Measurements from ENCODE around the gene GCC2. TPM values are rescaled to one million over a fixed set of nuclear protein-coding genes. Genes with fewer than 3 reads are reported as not detected.

GCC2 gene
- polyA plus RNA-seq (2013, experiment 1 of 2): 31.4 TPM
- 32.8 TPM for polyA plus RNA-seq (2013, experiment 2 of 2)

DNA sequence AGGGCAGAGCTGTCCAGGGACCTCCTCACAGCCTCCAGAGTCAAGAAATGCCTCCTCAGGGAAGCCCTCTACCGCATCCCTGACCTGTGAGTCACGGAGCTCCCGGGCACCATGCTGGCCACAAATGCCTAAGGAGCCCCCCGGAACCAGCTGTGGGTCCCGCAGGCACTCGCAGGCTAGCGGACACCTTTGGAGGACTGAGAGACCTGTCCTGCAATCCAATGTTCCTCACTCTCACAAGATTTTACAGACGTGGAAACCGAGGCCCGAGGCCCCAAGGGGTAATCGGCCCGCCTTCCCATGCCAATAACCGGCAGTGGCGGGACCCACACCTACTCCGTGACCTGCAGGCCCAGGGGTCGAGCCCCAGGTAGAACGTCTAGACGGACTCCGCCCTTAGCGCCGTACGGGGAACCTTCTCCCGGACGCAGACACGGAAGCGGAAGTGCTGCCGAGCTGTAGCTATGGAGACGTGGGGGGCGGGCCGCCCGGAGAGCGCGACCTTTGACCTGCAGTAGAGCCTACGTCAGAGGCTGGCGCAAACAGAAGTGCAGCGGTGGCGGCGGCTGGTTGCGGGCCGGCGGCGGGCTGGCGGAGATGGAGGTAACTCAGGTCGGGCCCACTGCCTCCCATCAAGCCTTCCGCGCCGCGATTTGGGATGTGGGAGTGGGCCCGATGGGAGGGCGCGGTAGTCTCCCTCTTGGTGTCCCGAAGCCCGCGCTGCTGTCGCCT, at the start of gene GCC2:
Gene GCC2 (plus strand): TSS at position 529 of the 732 bp plus-strand sequence. CDS start 69 bp downstream, at position 598.
- H4K91ac ChIP-seq (ENCODE audit: low read length): peak within 1 kb of the TSS; percentile 81
- peak within 1 kb of the TSS; percentile 74 to 95 for H3K18ac ChIP-seq (ENCODE audit: low read depth in 1 of 2, low read length in 2 of 2)
- H2BK12ac ChIP-seq (ENCODE audit: low read length in 2 of 2): peak within 1 kb of the TSS; percentile 45 to 52
- H2BK120ac ChIP-seq (ENCODE audit: low read depth, low read length): peak within 1 kb of the TSS; percentile 80
- DNase-seq: peak; percentile 95
- H3K9ac ChIP-seq (ENCODE audit: low read length): peak within 1 kb of the TSS; percentile 100
- H3K4me3 ChIP-seq (ENCODE audit: insufficient read depth in 1 of 2, low read depth in 1 of 2, low read length in 2 of 2): peak within 1 kb of the TSS; percentile 70 to 100
- peak within 1 kb of the TSS; percentile 86 for H2BK5ac ChIP-seq (ENCODE audit: low read depth, low read length, poor library complexity, severe bottlenecking)
- peak within 1 kb of the TSS; percentile 44 for H2BK15ac ChIP-seq (ENCODE audit: low read depth, poor library complexity, severe bottlenecking)
- peak within 1 kb of the TSS in 1 of 2 experiments; percentile 46 for H3K23ac ChIP-seq (ENCODE audit: low read length in 2 of 2)
- peak within 1 kb of the TSS; percentile 72 for H2AFZ ChIP-seq (ENCODE audit: low read depth, low read length)
- peak within 1 kb of the TSS; percentile 86 for H3K27ac ChIP-seq (ENCODE audit: low read length, poor library complexity, severe bottlenecking)
- under 1% methylated on average over 46 of the region's 55 CpGs for WGBS
- H3K9me3 ChIP-seq (ENCODE audit: control insufficient read depth, low read length): no peaks in the 10 kb centered on the region
- H3K36me3 ChIP-seq (ENCODE audit: control insufficient read depth in 1 of 2, insufficient read depth in 2 of 2, low read depth in 1 of 2, low read length in 2 of 2): peaks cover 7 to 30% of the 10 kb centered on the region in 2 experiments
- H3K4ac ChIP-seq (ENCODE audit: low read depth in 1 of 2, low read length in 2 of 2): peak within 1 kb of the TSS; percentile 29 to 97
- peak within 1 kb of the TSS; percentile 64 for H3K4me2 ChIP-seq (ENCODE audit: low read length, poor library complexity, severe bottlenecking)
- H3K14ac ChIP-seq (ENCODE audit: low read length in 2 of 2): peak within 1 kb of the TSS in 1 of 2 experiments; percentile 78
- peaks cover 9% of the 10 kb centered on the region for H3K4me1 ChIP-seq (ENCODE audit: control insufficient read depth, insufficient read depth, low read depth, low read length)
- peak within 1 kb of the TSS; percentile 86 for H4K8ac ChIP-seq (ENCODE audit: low read length)
- H3K79me1 ChIP-seq (replicated peaks; ENCODE audit: low read length, poor library complexity, severe bottlenecking): peaks cover 2% of the 10 kb centered on the region
- peak within 1 kb of the TSS; percentile 67 for H2AK5ac ChIP-seq (ENCODE audit: low read length, severe bottlenecking)
- H3K27me3 ChIP-seq (ENCODE audit: control insufficient read depth in 1 of 2, insufficient read depth in 1 of 2, low read length in 2 of 2): no peaks in the 10 kb centered on the region

DNA sequence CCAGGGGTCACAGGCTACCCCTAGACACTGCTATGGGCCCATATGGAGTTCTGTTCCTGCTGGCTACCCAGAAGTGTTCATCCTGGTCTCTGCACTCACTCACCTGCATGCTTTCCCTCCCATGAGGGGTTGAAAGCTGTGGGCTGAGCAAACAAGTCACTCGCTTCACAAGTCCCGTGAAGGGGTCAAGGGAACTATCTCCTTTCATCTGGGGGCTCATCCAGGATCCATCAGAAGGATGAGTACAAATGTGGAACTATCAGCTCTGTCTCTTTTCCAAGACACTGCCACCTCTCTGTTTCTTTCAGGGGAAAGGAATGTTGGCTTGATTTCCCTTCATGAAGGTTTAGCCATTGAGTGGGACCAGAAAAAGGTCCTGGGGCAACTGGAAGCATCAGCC, 49.5 kb upstream of the GCC2 start:
- Histone ChIP-seq H3K27me3 (ENCODE audit: control insufficient read depth in 1 of 2, insufficient read depth in 1 of 2, low read length in 2 of 2) (peaks cover 0 to 18% of the 10 kb centered on the region in 2 experiments), H3K4ac (ENCODE audit: low read depth in 1 of 2, low read length in 2 of 2) (no peak overlapping the region), H3K9ac (ENCODE audit: low read length) (no peak overlapping the region), H2AK5ac (ENCODE audit: low read length, severe bottlenecking) (peak overlapping the region; percentile 64), H2BK15ac (ENCODE audit: low read depth, poor library complexity, severe bottlenecking) (no peak overlapping the region), H3K9me3 (ENCODE audit: control insufficient read depth, low read length) (peaks cover 29% of the 10 kb centered on the region), H4K8ac (ENCODE audit: low read length) (no peak overlapping the region), H3K4me1 (ENCODE audit: control insufficient read depth, insufficient read depth, low read depth, low read length) (no peaks in the 10 kb centered on the region), H3K4me3 (ENCODE audit: insufficient read depth in 1 of 2, low read depth in 1 of 2, low read length in 2 of 2) (no peak overlapping the region), H3K18ac (ENCODE audit: low read depth in 1 of 2, low read length in 2 of 2) (no peak overlapping the region), H2BK120ac (ENCODE audit: low read depth, low read length) (no peak overlapping the region), H3K79me1 (replicated peaks; ENCODE audit: low read length, poor library complexity, severe bottlenecking) (peaks cover 3% of the 10 kb centered on the region), H3K36me3 (ENCODE audit: control insufficient read depth in 1 of 2, insufficient read depth in 2 of 2, low read depth in 1 of 2, low read length in 2 of 2) (peaks cover 0 to 11% of the 10 kb centered on the region in 2 experiments), H3K14ac (ENCODE audit: low read length in 2 of 2) (no peak overlapping the region), H3K4me2 (ENCODE audit: low read length, poor library complexity, severe bottlenecking) (no peak overlapping the region), H2AFZ (ENCODE audit: low read depth, low read length) (no peak overlapping the region), H2BK5ac (ENCODE audit: low read depth, low read length, poor library complexity, severe bottlenecking) (no peak overlapping the region), H3K27ac (ENCODE audit: low read length, poor library complexity, severe bottlenecking) (no peak overlapping the region), H2BK12ac (ENCODE audit: low read length in 2 of 2) (no peak overlapping the region), H3K23ac (ENCODE audit: low read length in 2 of 2) (no peak overlapping the region), H4K91ac (ENCODE audit: low read length) (no peak overlapping the region)
- DNase-seq: peak; percentile 36
- WGBS: 96% methylated on average over 2 of the region's 2 CpGs

GRCh38 chr2:108401800-108402199, 47.2 kb upstream of the GCC2 start:
- no peak overlapping the region for H2AFZ ChIP-seq (ENCODE audit: low read depth, low read length)
- WGBS: 71% methylated on average over 1 of the region's 3 CpGs

GRCh38 chr2:108403494-108403893, 45.5 kb upstream of the GCC2 start:
- no peak overlapping the region for H2AK5ac ChIP-seq (ENCODE audit: low read length, severe bottlenecking)
- H3K23ac ChIP-seq (ENCODE audit: low read length in 2 of 2): no peak overlapping the region
- no peak overlapping the region for H2BK15ac ChIP-seq (ENCODE audit: low read depth, poor library complexity, severe bottlenecking)
- H3K27ac ChIP-seq (ENCODE audit: low read length, poor library complexity, severe bottlenecking): peak overlapping the region; percentile 95
- H4K8ac ChIP-seq (ENCODE audit: low read length): no peak overlapping the region
- no peak overlapping the region for H3K4me2 ChIP-seq (ENCODE audit: low read length, poor library complexity, severe bottlenecking)
- H2BK12ac ChIP-seq (ENCODE audit: low read length in 2 of 2): no peak overlapping the region
- H3K4me3 ChIP-seq (ENCODE audit: insufficient read depth in 1 of 2, low read depth in 1 of 2, low read length in 2 of 2): no peak overlapping the region
- peaks cover 3% of the 10 kb centered on the region for H3K79me1 ChIP-seq (replicated peaks; ENCODE audit: low read length, poor library complexity, severe bottlenecking)
- peaks cover 1% of the 10 kb centered on the region for H3K4me1 ChIP-seq (ENCODE audit: control insufficient read depth, insufficient read depth, low read depth, low read length)
- WGBS: 2% methylated on average over 7 of the region's 7 CpGs
- H3K14ac ChIP-seq (ENCODE audit: low read length in 2 of 2): no peak overlapping the region
- H3K18ac ChIP-seq (ENCODE audit: low read depth in 1 of 2, low read length in 2 of 2): no peak overlapping the region
- peaks cover 39% of the 10 kb centered on the region for H3K9me3 ChIP-seq (ENCODE audit: control insufficient read depth, low read length)
- no peak overlapping the region for H3K9ac ChIP-seq (ENCODE audit: low read length)
- H3K36me3 ChIP-seq (ENCODE audit: control insufficient read depth in 1 of 2, insufficient read depth in 2 of 2, low read depth in 1 of 2, low read length in 2 of 2): peaks cover 0 to 11% of the 10 kb centered on the region in 2 experiments
- H3K4ac ChIP-seq (ENCODE audit: low read depth in 1 of 2, low read length in 2 of 2): no peak overlapping the region
- H2AFZ ChIP-seq (ENCODE audit: low read depth, low read length): no peak overlapping the region
- peak; percentile 96 for DNase-seq
- H2BK120ac ChIP-seq (ENCODE audit: low read depth, low read length): no peak overlapping the region
- H2BK5ac ChIP-seq (ENCODE audit: low read depth, low read length, poor library complexity, severe bottlenecking): no peak overlapping the region
- peaks cover 0 to 18% of the 10 kb centered on the region in 2 experiments for H3K27me3 ChIP-seq (ENCODE audit: control insufficient read depth in 1 of 2, insufficient read depth in 1 of 2, low read length in 2 of 2)
- no peak overlapping the region for H4K91ac ChIP-seq (ENCODE audit: low read length)

More at GRCh38 chr2:108401800-108402199, 47.2 kb upstream of the GCC2 start:
- peaks cover 1% of the 10 kb centered on the region for H3K4me1 ChIP-seq (ENCODE audit: control insufficient read depth, insufficient read depth, low read depth, low read length)
- H3K9me3 ChIP-seq (ENCODE audit: control insufficient read depth, low read length): peaks cover 40% of the 10 kb centered on the region
- H3K14ac ChIP-seq (ENCODE audit: low read length in 2 of 2): no peak overlapping the region
- H3K27me3 ChIP-seq (ENCODE audit: control insufficient read depth in 1 of 2, insufficient read depth in 1 of 2, low read length in 2 of 2): peaks cover 0 to 18% of the 10 kb centered on the region in 2 experiments
- no peak overlapping the region for H2BK120ac ChIP-seq (ENCODE audit: low read depth, low read length)
- no peak overlapping the region for H3K27ac ChIP-seq (ENCODE audit: low read length, poor library complexity, severe bottlenecking)
- H4K91ac ChIP-seq (ENCODE audit: low read length): no peak overlapping the region
- no peak overlapping the region for H4K8ac ChIP-seq (ENCODE audit: low read length)
- H3K23ac ChIP-seq (ENCODE audit: low read length in 2 of 2): no peak overlapping the region
- H2BK12ac ChIP-seq (ENCODE audit: low read length in 2 of 2): no peak overlapping the region
- H3K4ac ChIP-seq (ENCODE audit: low read depth in 1 of 2, low read length in 2 of 2): no peak overlapping the region
- no peak overlapping the region for H2BK5ac ChIP-seq (ENCODE audit: low read depth, low read length, poor library complexity, severe bottlenecking)
- no peak overlapping the region for H2BK15ac ChIP-seq (ENCODE audit: low read depth, poor library complexity, severe bottlenecking)
- no peak overlapping the region for H3K18ac ChIP-seq (ENCODE audit: low read depth in 1 of 2, low read length in 2 of 2)
- no peak overlapping the region for H3K9ac ChIP-seq (ENCODE audit: low read length)
- no peak overlapping the region for H3K4me3 ChIP-seq (ENCODE audit: insufficient read depth in 1 of 2, low read depth in 1 of 2, low read length in 2 of 2)
- H3K79me1 ChIP-seq (replicated peaks; ENCODE audit: low read length, poor library complexity, severe bottlenecking): peaks cover 3% of the 10 kb centered on the region
- peaks cover 0 to 11% of the 10 kb centered on the region in 2 experiments for H3K36me3 ChIP-seq (ENCODE audit: control insufficient read depth in 1 of 2, insufficient read depth in 2 of 2, low read depth in 1 of 2, low read length in 2 of 2)
- H2AK5ac ChIP-seq (ENCODE audit: low read length, severe bottlenecking): peak overlapping the region; percentile 26
- no peak for DNase-seq
- no peak overlapping the region for H3K4me2 ChIP-seq (ENCODE audit: low read length, poor library complexity, severe bottlenecking)

All from mesenchymal stem cell (in vitro differentiated cells and primary cell).